ENCODE measurements around the gene COPG2. TPM values are rescaled to one million over a fixed set of nuclear protein-coding genes. Genes with fewer than 3 reads are reported as not detected.

COPG2 gene
- total RNA-seq, 1 experiment from 2014 or later, result 25.5 TPM

DNA sequence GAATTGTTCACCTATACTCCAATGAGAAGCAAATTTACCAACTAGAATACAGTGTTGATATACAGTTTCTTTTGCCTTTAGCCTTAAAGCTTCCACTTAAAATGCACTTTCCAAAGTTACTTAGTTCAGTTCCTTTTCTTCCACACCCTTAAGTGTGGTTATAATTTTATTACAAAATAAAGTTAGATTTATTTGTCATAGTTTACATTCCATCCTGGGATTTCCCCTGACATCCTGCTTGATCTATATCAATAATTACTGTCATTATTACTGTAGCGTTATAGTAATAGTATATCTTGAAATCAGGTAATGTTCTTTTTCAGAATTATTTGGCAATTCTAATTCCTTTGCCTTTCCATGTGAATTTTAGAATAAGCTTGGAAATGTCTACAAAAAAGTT is 199.9 kb downstream of the COPG2 start:
- BruUV-seq (replicated peaks), result no TSS peak
- no peak overlapping the region for H3K4me3 ChIP-seq
- DNase-seq, result no peak
- no peak overlapping the region for H3K27ac ChIP-seq
- H3K9me3 ChIP-seq (ENCODE audit: insufficient read depth, low read depth), result no peaks in the 10 kb centered on the region
- no peak overlapping the region for H3K4me2 ChIP-seq
- H3K9me2 ChIP-seq (ENCODE audit: insufficient read depth), result no peaks in the 10 kb centered on the region
- H3K36me3 ChIP-seq (ENCODE audit: low read depth), result no peaks in the 10 kb centered on the region
- H3K27me3 ChIP-seq (ENCODE audit: insufficient read depth, low read depth), result no peaks in the 10 kb centered on the region
- H3K79me2 ChIP-seq (ENCODE audit: low read depth), result no peaks in the 10 kb centered on the region
- no peaks in the 10 kb centered on the region for H4K20me1 ChIP-seq (ENCODE audit: insufficient read depth)
- H2AFZ ChIP-seq, result no peak overlapping the region
- H3F3A ChIP-seq (ENCODE audit: insufficient read depth, low read depth), result no peaks in the 10 kb centered on the region
- ChIA-PET CTCF (no interaction called here), POLR2A (ENCODE audit: unreplicated experiment) (no interaction called here)
- intact Hi-C loops (cut with micrococcal nuclease; ENCODE audit: unreplicated experiment), result no loop called here
- TF ChIP-seq CTCF (conservative IDR thresholded peaks at IDR 0.05), result no peak
- no peak for TF ChIP-seq EZH2 (IDR thresholded peaks at IDR 0.05; ENCODE audit: low read depth)
- H3K4me1 ChIP-seq (replicated peaks; ENCODE audit: insufficient read depth), result no peaks in the 10 kb centered on the region

- Histone ChIP-seq H3K4me1 (replicated peaks; ENCODE audit: insufficient read depth) (no peaks in the 10 kb centered on the region), H2AFZ (no peak overlapping the region), H4K20me1 (ENCODE audit: insufficient read depth) (no peaks in the 10 kb centered on the region), H3K4me3 (no peak overlapping the region), H3K9me3 (ENCODE audit: insufficient read depth, low read depth) (peaks cover 4% of the 10 kb centered on the region; the same call in 1 of the 2 replicates), H3K9me2 (ENCODE audit: insufficient read depth) (no peaks in the 10 kb centered on the region), H3K27ac (no peak overlapping the region), H3K27me3 (ENCODE audit: insufficient read depth, low read depth) (no peaks in the 10 kb centered on the region), H3K36me3 (ENCODE audit: low read depth) (no peaks in the 10 kb centered on the region), H3F3A (ENCODE audit: insufficient read depth, low read depth) (no peaks in the 10 kb centered on the region), H3K79me2 (ENCODE audit: low read depth) (no peaks in the 10 kb centered on the region), H3K4me2 (no peak overlapping the region)
- intact Hi-C loops (cut with micrococcal nuclease; ENCODE audit: unreplicated experiment), result no loop called here
- DNase-seq, result no peak
- TF ChIP-seq EZH2 (IDR thresholded peaks at IDR 0.05; ENCODE audit: low read depth) (no peak), CTCF (conservative IDR thresholded peaks at IDR 0.05) (no peak)
- ChIA-PET CTCF (no interaction called here), POLR2A (ENCODE audit: unreplicated experiment) (no interaction called here)
- no TSS peak for BruUV-seq (replicated peaks)
Observed at GRCh38 chr7:130463553-130464434, 204.8 kb downstream of the COPG2 start.

GRCh38 chr7:130461272-130461671 is 207.3 kb downstream of the COPG2 start:
- intact Hi-C loops (cut with micrococcal nuclease; ENCODE audit: unreplicated experiment), result no loop called here
- POLR2A ChIA-PET (ENCODE audit: unreplicated experiment), result no interaction called here

More at GRCh38 chr7:130461272-130461671, 207.3 kb downstream of the COPG2 start:
- TF ChIP-seq CTCF (conservative IDR thresholded peaks at IDR 0.05) (no peak), EZH2 (IDR thresholded peaks at IDR 0.05; ENCODE audit: low read depth) (no peak)
- no peaks in the 10 kb centered on the region for H3F3A ChIP-seq (ENCODE audit: insufficient read depth, low read depth)
- H3K4me3 ChIP-seq, result no peak overlapping the region
- no peaks in the 10 kb centered on the region for H3K27me3 ChIP-seq (ENCODE audit: insufficient read depth, low read depth)
- no peaks in the 10 kb centered on the region for H4K20me1 ChIP-seq (ENCODE audit: insufficient read depth)
- no TSS peak for BruUV-seq (replicated peaks)
- DNase-seq, result no peak
- H3K79me2 ChIP-seq (ENCODE audit: low read depth), result no peaks in the 10 kb centered on the region
- H3K9me3 ChIP-seq (ENCODE audit: insufficient read depth, low read depth), result peaks cover 7% of the 10 kb centered on the region; the same call in 1 of the 2 replicates
- no peak overlapping the region for H2AFZ ChIP-seq
- H3K9me2 ChIP-seq (ENCODE audit: insufficient read depth), result no peaks in the 10 kb centered on the region
- no peaks in the 10 kb centered on the region for H3K4me1 ChIP-seq (replicated peaks; ENCODE audit: insufficient read depth)
- H3K36me3 ChIP-seq (ENCODE audit: low read depth), result no peaks in the 10 kb centered on the region
- H3K4me2 ChIP-seq, result no peak overlapping the region
- CTCF ChIA-PET, result no interaction called here
- H3K27ac ChIP-seq, result no peak overlapping the region

All from PC-9 (cell line).